D721Med (cell line): ENCODE data around the gene XG.
"Not testable (repeated sequence)": the region's sequence is repeated elsewhere in the genome, so short reads cannot be mapped to it uniquely, and the experiment has no call there.

ENCODE experiments used
- DNase-seq: peaks from one replicate; pipeline ENCODE4 v3.0.0; 2011; ENCODE audit warnings: low spot score; ENCODE audit not compliant: insufficient read length
- FAIRE-seq: peaks from 2 replicates; lab custom pipeline; 2011; peaks lifted over from hg19 to GRCh38; lab: Jason Lieb, UNC
- CTCF ChIP-seq: IDR thresholded peaks from 2 replicates; pipeline ENCODE4 v1.5.1; 2012; ENCODE audit warnings: mild to moderate bottlenecking, control low read depth; ENCODE audit not compliant: insufficient read depth; ENCODE audit errors: missing control alignments

The XG gene

GRCh38 chrX:2751874-2752300, at the start of gene XG:
TSS of gene XG (plus strand) at chrX:2752040. CDS start at chrX:2752275, 235 bp downstream.
- FAIRE-seq, DNase-seq: not testable (repeated sequence)

- FAIRE-seq (no peak), DNase-seq (no peak)
- TF ChIP-seq CTCF, result no peak
Measured at GRCh38 chrX:2703991-2704369, 47.9 kb upstream of the XG start.

GRCh38 chrX:2705046-2705832, 46.6 kb upstream of the XG start:
- DNase-seq (no peak), FAIRE-seq (no peak)
- no peak for TF ChIP-seq CTCF

- TF ChIP-seq CTCF, result no peak
- no peak for DNase-seq
- FAIRE-seq, result no peak
Measured at GRCh38 chrX:2707334-2707760, 44.5 kb upstream of the XG start.

GRCh38 chrX:2708021-2708420, 43.8 kb upstream of the XG start:
- TF ChIP-seq CTCF, result no peak
- no peak for DNase-seq
- FAIRE-seq, result no peak

GRCh38 chrX:2708592-2709188, 43.1 kb upstream of the XG start:
- no peak for TF ChIP-seq CTCF
- DNase-seq, result no peak
- FAIRE-seq, result no peak

- TF ChIP-seq CTCF, result no peak
Measured at GRCh38 chrX:2709556-2709955, 42.3 kb upstream of the XG start.

More at GRCh38 chrX:2709556-2709955, 42.3 kb upstream of the XG start:
- DNase-seq (no peak), FAIRE-seq (no peak)
